Naive thymus-derived CD8-positive, alpha-beta T cell (primary cell): Measurements from ENCODE around the gene ZNF766. TPM values are rescaled to one million over a fixed set of nuclear protein-coding genes. Genes with fewer than 3 reads are reported as not detected.
"Not testable (repeated sequence)": the region's sequence is repeated elsewhere in the genome, so short reads cannot be mapped to it uniquely, and the experiment has no call there.

Source experiments
- ATAC-seq, 2 donors: fragments of 150-1000 bp; cut with Tn5 transposase in 1 of 2; sonication (Bioruptor Pico), chemical (Tn5 transposase) in 1 of 2; 1 replicate in 1 of 2; 2 replicates in 1 of 2; pipeline ENCODE4 v1.10.0; 2021; ENCODE audit warnings: mild to moderate bottlenecking in 2 of 2, moderate library complexity in 2 of 2
- POLR2A ChIA-PET: fragments of 350-600 bp; sonication (Branson Sonifier 250); formaldehyde crosslinking; loops from one replicate; lab custom pipeline; 2021; ENCODE audit warnings: antibody characterized with exemption; lab: Charles Lee
- DNase-seq, 10 donors: peaks; one replicate each; pipeline versions ENCODE4 v3.0.0 to v3.0.0-alpha.2; 2020 to 2022
- H3K27ac Mint-ChIP-seq, 10 donors: one replicate each; pipeline ENCODE4 v1.8.0; 2020 to 2022; ENCODE audit warnings: mild to moderate bottlenecking in 10 of 10, mixed read lengths in 10 of 10, moderate library complexity in 4 of 10, inconsistent platforms in 1 of 10
- H3K27me3 Mint-ChIP-seq, 5 donors: one replicate each; pipeline ENCODE4 v1.8.0; 2021 to 2022; ENCODE audit warnings: mixed read lengths in 5 of 5
- H3K36me3 Mint-ChIP-seq, 3 donors: one replicate each; pipeline ENCODE4 v1.8.0; 2020 to 2022; ENCODE audit warnings: mixed read lengths in 3 of 3, mild to moderate bottlenecking in 2 of 3, inconsistent platforms in 1 of 3
- H3K4me1 Mint-ChIP-seq, 4 donors: one replicate each; pipeline ENCODE4 v1.8.0; 2021 to 2022; ENCODE audit warnings: mixed read lengths in 4 of 4
- H3K4me3 Mint-ChIP-seq, 10 donors: one replicate each; pipeline ENCODE4 v1.8.0; 2020 to 2022; ENCODE audit warnings: mild to moderate bottlenecking in 10 of 10, mixed read lengths in 10 of 10, moderate library complexity in 6 of 10, inconsistent platforms in 1 of 10
- H3K9me3 Mint-ChIP-seq, 9 donors: one replicate each; pipeline ENCODE4 v1.8.0; 2020 to 2022; ENCODE audit warnings: mixed read lengths in 9 of 9, mild to moderate bottlenecking in 3 of 9, inconsistent platforms in 1 of 9, moderate library complexity in 1 of 9
- microRNA-seq: library from miRNA; unstranded; fragments of <30 nt; microRNA quantifications from one replicate; pipeline ENCODE4 v1.2.0, GENCODE V29; 2022; ENCODE audit warnings: borderline microRNAs expressed
- polyA plus RNA-seq, 3 donors: library from polyadenylated mRNA; unstranded; fragments of 300-500 nt; fragmentation: Illumina TruSeq; gene quantifications; one replicate each; pipeline ENCODE4 v1.2.3, GENCODE V29; 2021
- total RNA-seq, 8 experiments: library from RNA in 2 of 8; stranded (reverse) in 2 of 8; gene quantifications; one replicate each; pipeline ENCODE4 v1.2.3 and lab custom pipeline; 2021 to 2026

Gene ZNF766
- total and polyA plus RNA-seq, 5 experiments from 2014 or later, result 49.6 to 70.5 (median 61.8) TPM

GRCh38 chr19:52336791-52337381 is 67.5 kb downstream of the ZNF766 start:
- ATAC-seq, result no peak
- POLR2A ChIA-PET, result interaction anchor here (1.3 kb wide), 1 partner anchor 33 kb away, joined by 6 read pairs; the partner anchor contains the start of gene ZNF880
- Mint-ChIP-seq H3K4me3 (peak overlapping the region; percentile 93 to 99 (median 97)), H3K27me3 (no peaks in the 10 kb centered on the region), H3K27ac (peak overlapping the region; percentile 93 to 99 (median 97)), H3K36me3 (peaks cover 15 to 50% (median 34%) of the 10 kb centered on the region in 3 donors), H3K4me1 (peaks cover 12 to 17% (median 15%) of the 10 kb centered on the region in 4 donors), H3K9me3 (peaks cover 0 to 70% (median 24%) of the 10 kb centered on the region in 9 donors)
- DNase-seq, result peak in 1 of 10 donors; percentile 6

- Mint-ChIP-seq H3K36me3 (peaks cover 15 to 31% (median 17%) of the 10 kb centered on the region in 3 donors), H3K9me3 (peaks cover 0 to 70% (median 22%) of the 10 kb centered on the region in 9 donors)
Measured at GRCh38 chr19:52339022-52339421, 69.6 kb downstream of the ZNF766 start.

GRCh38 chr19:52343548-52343947 is 74.2 kb downstream of the ZNF766 start:
- peak in 1 of 2 donors; percentile 82 for ATAC-seq
- Mint-ChIP-seq H3K36me3 (peaks cover 6 to 26% (median 14%) of the 10 kb centered on the region in 3 donors), H3K27ac (peak overlapping the region in 2 of 10 donors; percentile 27 to 34), H3K4me3 (no peak overlapping the region), H3K27me3 (no peaks in the 10 kb centered on the region), H3K4me1 (peaks cover 0 to 5% (median 3%) of the 10 kb centered on the region in 4 donors), H3K9me3 (peaks cover 0 to 78% (median 20%) of the 10 kb centered on the region in 9 donors)
- DNase-seq, result peak; percentile 4 to 73 (median 35)
- POLR2A ChIA-PET, result interaction anchor here (0.6 kb wide), 1 partner anchor 854 kb away, joined by 4 read pairs; no protein-coding TSS in a partner anchor

More at GRCh38 chr19:52339022-52339421, 69.6 kb downstream of the ZNF766 start:
- H3K27ac Mint-ChIP-seq, ATAC-seq, H3K27me3 Mint-ChIP-seq, POLR2A ChIA-PET, DNase-seq: not testable (repeated sequence)
- H3K4me3 Mint-ChIP-seq, result peak overlapping the region in 1 of 10 donors; percentile 10
- peaks cover 12 to 22% (median 18%) of the 10 kb centered on the region in 4 donors for H3K4me1 Mint-ChIP-seq

GRCh38 chr19:52345162-52345561 is 75.8 kb downstream of the ZNF766 start:
- Mint-ChIP-seq H3K4me3 (no peak overlapping the region), H3K27ac (peak overlapping the region in 1 of 10 donors; percentile 24), H3K4me1 (peaks cover 0 to 5% (median 3%) of the 10 kb centered on the region in 4 donors), H3K27me3 (no peaks in the 10 kb centered on the region), H3K36me3 (peaks cover 19 to 28% (median 21%) of the 10 kb centered on the region in 3 donors), H3K9me3 (peaks cover 0 to 80% (median 23%) of the 10 kb centered on the region in 9 donors)
- POLR2A ChIA-PET, result no interaction called here
- DNase-seq (no peak), ATAC-seq (no peak)

Small RNA genes lying within 50 kb of the gene (microRNA-seq; reads per million reads assigned to microRNA genes)
- gene MIR643 (7.2 reads per million, percentile 21 among the genes with 10 or more reads in this experiment), gene MIR6801 (not detected)

Other genes starting within 250 kb of the ZNF766 start
- gene ZNF614, start 241.2 kb upstream of the ZNF766 start, total RNA-seq, result 10 to 100 TPM; 13.4 to 13.8 TPM
- gene ZNF614, start 241.2 kb upstream of the ZNF766 start, polyA plus RNA-seq, result 1 to 10 TPM; 1.8 to 8.5 (median 3.1) TPM
- 10 to 100 TPM; 25.3 to 25.7 TPM for gene ZNF432, start 220.7 kb upstream of the ZNF766 start, total RNA-seq
- 1 to 10 TPM; 2.7 to 4.2 (median 3.2) TPM for gene ZNF432, start 220.7 kb upstream of the ZNF766 start, polyA plus RNA-seq
- gene ZNF841, start 173.8 kb upstream of the ZNF766 start, total RNA-seq, result 10 to 100 TPM; 39.4 to 46.1 TPM
- 1 to 10 TPM; 1.2 to 5.0 (median 1.5) TPM for gene ZNF841, start 173.8 kb upstream of the ZNF766 start, polyA plus RNA-seq
- 10 to 100 TPM; 15.5 to 16.7 TPM for gene ZNF616, start 129.6 kb upstream of the ZNF766 start, total RNA-seq
- 1 to 10 TPM; 2.3 to 6.7 (median 4.9) TPM for gene ZNF616, start 129.6 kb upstream of the ZNF766 start, polyA plus RNA-seq
- 10 to 100 TPM; 45.7 to 46.6 TPM for gene ZNF836, start 98.0 kb upstream of the ZNF766 start, total RNA-seq
- gene ZNF836, start 98.0 kb upstream of the ZNF766 start, polyA plus RNA-seq, result 10 to 100 TPM; 10.2 to 19.8 (median 12.8) TPM
- 100 to 1,000 TPM; 184 TPM for gene PPP2R1A, start 79.5 kb upstream of the ZNF766 start, total RNA-seq
- 100 to 1,000 TPM; 148 to 174 (median 170) TPM for gene PPP2R1A, start 79.5 kb upstream of the ZNF766 start, polyA plus RNA-seq
- 10 to 100 TPM; 27.3 to 28.2 TPM for gene ZNF480, start 27.6 kb downstream of the ZNF766 start, total RNA-seq
- gene ZNF480, start 27.6 kb downstream of the ZNF766 start, polyA plus RNA-seq, result 10 to 100 TPM; 22.6 to 30.2 (median 29.1) TPM
- 1 to 10 TPM; 4.5 to 7.5 TPM for gene ZNF610, start 66.7 kb downstream of the ZNF766 start, total RNA-seq
- 1 to 10 TPM in 2 of 3 donors, under 1 TPM in 1; 0.97 to 3.2 (median 1.2) TPM for gene ZNF610, start 66.7 kb downstream of the ZNF766 start, polyA plus RNA-seq
- gene ZNF880, start 100.3 kb downstream of the ZNF766 start, total RNA-seq, result 10 to 100 TPM; 46.5 to 57.9 TPM
- gene ZNF880, start 100.3 kb downstream of the ZNF766 start, polyA plus RNA-seq, result 10 to 100 TPM; 38.7 to 46.8 (median 40.4) TPM
- gene ZNF528, start 128.3 kb downstream of the ZNF766 start, total RNA-seq, result 10 to 100 TPM; 57.9 to 62.4 TPM
- 10 to 100 TPM in 2 of 3 donors, 1 to 10 TPM in 1; 9.2 to 12.4 (median 11.0) TPM for gene ZNF528, start 128.3 kb downstream of the ZNF766 start, polyA plus RNA-seq
- gene ZNF534, start 159.6 kb downstream of the ZNF766 start, total RNA-seq, result not detected
- gene ZNF534, start 159.6 kb downstream of the ZNF766 start, polyA plus RNA-seq, result not detected
- gene ZNF578, start 184.0 kb downstream of the ZNF766 start, total RNA-seq, result 1 to 10 TPM; 5.5 to 6.1 TPM
- 1 to 10 TPM; 3.0 to 3.5 (median 3.4) TPM for gene ZNF578, start 184.0 kb downstream of the ZNF766 start, polyA plus RNA-seq